Liver (tissue), 9 donors: ENCODE results near the gene FOXD1. TPM values are rescaled to one million over a fixed set of nuclear protein-coding genes. Genes with fewer than 3 reads are reported as not detected.

Source experiments
- DNase-seq: peaks from one replicate; pipeline ENCODE4 v3.0.0-alpha.2; 2017; ENCODE audit warnings: low spot score
- H3K27ac ChIP-seq, 2 donors: one replicate each; pipeline ENCODE4 v1.7.0; 2013; ENCODE audit warnings: inconsistent platforms in 2 of 2, low read length in 2 of 2, control low read depth in 1 of 2, low read depth in 1 of 2, mild to moderate bottlenecking in 1 of 2
- H3K27me3 ChIP-seq, 4 donors: one replicate each; pipeline versions ENCODE4 v1.6.1 to v1.7.0; 2013; ENCODE audit warnings: low read length in 3 of 4, inconsistent platforms in 1 of 4, mild to moderate bottlenecking in 1 of 4, moderate library complexity in 1 of 4; ENCODE audit not compliant: control insufficient read depth in 4 of 4, insufficient read depth in 4 of 4
- H3K36me3 ChIP-seq, 4 donors: one replicate each; pipeline versions ENCODE4 v1.6.1 to v1.7.0; 2013; ENCODE audit warnings: low read length in 3 of 4, mild to moderate bottlenecking in 3 of 4, low read depth in 1 of 4, moderate library complexity in 1 of 4; ENCODE audit not compliant: control insufficient read depth in 4 of 4, insufficient read depth in 3 of 4
- H3K4me1 ChIP-seq, 4 donors: one replicate each; pipeline versions ENCODE4 v1.6.1 to v1.7.0; 2013; ENCODE audit warnings: low read length in 3 of 4, mild to moderate bottlenecking in 3 of 4, moderate library complexity in 1 of 4; ENCODE audit not compliant: control insufficient read depth in 4 of 4, insufficient read depth in 4 of 4
- H3K4me3 ChIP-seq, 3 donors: one replicate each; pipeline versions ENCODE4 v1.6.1 to v1.7.0; 2013; ENCODE audit warnings: low read length in 3 of 3, control low read depth in 1 of 3, low read depth in 1 of 3, mild to moderate bottlenecking in 1 of 3
- H3K9ac ChIP-seq, 2 donors: one replicate each; pipeline ENCODE4 v1.7.0; 2013; ENCODE audit warnings: low read length in 2 of 2, mild to moderate bottlenecking in 2 of 2, moderate library complexity in 2 of 2, control low read depth in 1 of 2, low read depth in 1 of 2
- H3K9me3 ChIP-seq, 4 donors: one replicate each; pipeline versions ENCODE4 v1.6.1 to v1.7.0; 2013; ENCODE audit warnings: low read length in 3 of 4; ENCODE audit not compliant: control insufficient read depth in 4 of 4
- EGR1 ChIP-seq, 2 donors: IDR thresholded peaks; 2 replicates each; pipeline ENCODE4 v1.6.1; 2016 to 2018; ENCODE audit warnings: antibody characterized with exemption in 2 of 2, low read depth in 2 of 2
- FOXA1 ChIP-seq: IDR thresholded peaks from 2 replicates; pipeline ENCODE4 v1.6.1; 2016; ENCODE audit warnings: antibody characterized with exemption
- FOXA2 ChIP-seq: IDR thresholded peaks from 2 replicates; pipeline ENCODE4 v1.6.1; 2016; ENCODE audit warnings: antibody characterized with exemption
- GABPA ChIP-seq, 2 donors: IDR thresholded peaks in 1 of 2; conservative IDR thresholded peaks in 1 of 2; 2 replicates each; pipeline ENCODE4 v1.6.1; 2016; ENCODE audit warnings: antibody characterized with exemption in 2 of 2, mild to moderate bottlenecking in 1 of 2, moderate library complexity in 1 of 2
- HNF4A ChIP-seq, 2 donors: conservative IDR thresholded peaks; 2 replicates each; pipeline ENCODE4 v1.6.1; 2016; ENCODE audit warnings: antibody characterized with exemption in 2 of 2, mild to moderate bottlenecking in 2 of 2
- NR2F2 ChIP-seq: IDR thresholded peaks from 2 replicates; pipeline ENCODE4 v1.6.1; 2016; ENCODE audit warnings: antibody characterized with exemption
- RAD21 ChIP-seq, 2 donors: IDR thresholded peaks; 2 replicates each; pipeline ENCODE4 v1.6.1; 2016; ENCODE audit warnings: antibody characterized with exemption in 2 of 2, mild to moderate bottlenecking in 2 of 2
- REST ChIP-seq: IDR thresholded peaks from 2 replicates; pipeline ENCODE4 v1.6.1; 2016; ENCODE audit warnings: antibody characterized with exemption, mild to moderate bottlenecking
- RXRA ChIP-seq, 2 donors: IDR thresholded peaks; 2 replicates each; pipeline ENCODE4 v1.6.1; 2017 to 2018; ENCODE audit warnings: antibody characterized with exemption in 2 of 2, mild to moderate bottlenecking in 1 of 2
- TAF1 ChIP-seq: conservative IDR thresholded peaks from 2 replicates; pipeline ENCODE4 v1.6.1; 2016; ENCODE audit warnings: antibody characterized with exemption, mild to moderate bottlenecking
- YY1 ChIP-seq: IDR thresholded peaks from 2 replicates; pipeline ENCODE4 v1.6.1; 2016; ENCODE audit warnings: antibody characterized with exemption, mild to moderate bottlenecking
- WGBS: extraction: QIAGEN DNeasy Blood & Tissue Kit; methylation state at CpG from one replicate; pipeline ENCODE4 v1.1.7; 2013; 5-methylcytosine and 5-hydroxymethylcytosine counted together
- polyA plus RNA-seq, 2 donors: library from polyadenylated mRNA; stranded (reverse) in 1 of 2; unstranded in 1 of 2; fragments of 200-250 nt in 1 of 2; fragments of >200 nt in 1 of 2; fragmentation: Nextera tagmentation in 1 of 2; extraction: Ambion mirVana in 1 of 2; gene quantifications; one replicate each; pipeline versions ENCODE4 v1.2.1 to v1.2.3, GENCODE V29; 2013 to 2015
- total RNA-seq, 2 donors: library from RNA; depleted of rRNA; stranded (reverse); fragments of >200 nt; gene quantifications; one replicate each; pipeline ENCODE4 v1.2.3, GENCODE V29; 2014
- TF ChIP-seq, protein P1 (sequence below): IDR thresholded peaks from 2 replicates; pipeline ENCODE4 v1.6.1; 2016; ENCODE audit warnings: antibody characterized with exemption
- TF ChIP-seq, protein P2 (sequence below): IDR thresholded peaks from 2 replicates; pipeline ENCODE4 v1.6.1; 2016; ENCODE audit warnings: antibody characterized with exemption
- TF ChIP-seq, protein P3 (sequence below): IDR thresholded peaks from 2 replicates; pipeline ENCODE4 v1.6.1; 2016; ENCODE audit warnings: antibody characterized with exemption
- donor health status: healthy.
- donor health status: healthy.
- donor health status: healthy.
- donor health status: healthy.
- donor health status: healthy.

The FOXD1 gene
- total and polyA plus RNA-seq, 4 donors = not detected

DNA sequence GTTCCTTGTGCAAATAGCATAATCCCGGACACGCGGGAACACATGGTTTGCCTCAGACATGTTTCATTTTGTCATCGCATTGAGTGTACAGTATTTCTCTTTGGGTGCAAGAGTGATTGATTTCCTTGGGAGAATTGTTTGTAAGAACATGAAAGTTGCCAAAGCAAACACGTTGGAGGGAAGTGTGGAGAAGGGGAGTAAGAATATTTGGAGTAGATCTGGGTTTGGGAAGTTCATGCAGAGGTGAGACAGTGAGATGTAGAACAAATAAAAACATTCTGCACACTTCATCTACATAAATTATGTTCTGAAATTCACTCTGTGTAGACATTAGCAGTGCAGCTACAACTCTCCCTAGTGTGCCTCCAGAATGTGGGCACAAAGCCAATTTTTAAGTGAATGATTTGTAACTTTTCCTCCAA is 24.0 kb downstream of the FOXD1 start:
- no peak overlapping the region for H3K9ac ChIP-seq
- H3K27me3 ChIP-seq = peaks cover 3 to 14% (median 9%) of the 10 kb centered on the region in 4 donors
- 73% methylated on average over 5 of the region's 5 CpGs for WGBS
- TF ChIP-seq RXRA (IDR thresholded peaks at IDR 0.05) (no peak), YY1 (no peak), REST (no peak), TAF1 (no peak), FOXA1 (no peak), GABPA (IDR thresholded peaks at IDR 0.05 in 1 of 2, conservative IDR thresholded peaks at IDR 0.05 in 1 of 2) (no peak), HNF4A (conservative IDR thresholded peaks at IDR 0.05) (no peak)
- TF ChIP-seq, protein P1, sequence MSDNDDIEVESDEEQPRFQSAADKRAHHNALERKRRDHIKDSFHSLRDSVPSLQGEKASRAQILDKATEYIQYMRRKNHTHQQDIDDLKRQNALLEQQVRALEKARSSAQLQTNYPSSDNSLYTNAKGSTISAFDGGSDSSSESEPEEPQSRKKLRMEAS = no peak
- TF ChIP-seq, protein P2, sequence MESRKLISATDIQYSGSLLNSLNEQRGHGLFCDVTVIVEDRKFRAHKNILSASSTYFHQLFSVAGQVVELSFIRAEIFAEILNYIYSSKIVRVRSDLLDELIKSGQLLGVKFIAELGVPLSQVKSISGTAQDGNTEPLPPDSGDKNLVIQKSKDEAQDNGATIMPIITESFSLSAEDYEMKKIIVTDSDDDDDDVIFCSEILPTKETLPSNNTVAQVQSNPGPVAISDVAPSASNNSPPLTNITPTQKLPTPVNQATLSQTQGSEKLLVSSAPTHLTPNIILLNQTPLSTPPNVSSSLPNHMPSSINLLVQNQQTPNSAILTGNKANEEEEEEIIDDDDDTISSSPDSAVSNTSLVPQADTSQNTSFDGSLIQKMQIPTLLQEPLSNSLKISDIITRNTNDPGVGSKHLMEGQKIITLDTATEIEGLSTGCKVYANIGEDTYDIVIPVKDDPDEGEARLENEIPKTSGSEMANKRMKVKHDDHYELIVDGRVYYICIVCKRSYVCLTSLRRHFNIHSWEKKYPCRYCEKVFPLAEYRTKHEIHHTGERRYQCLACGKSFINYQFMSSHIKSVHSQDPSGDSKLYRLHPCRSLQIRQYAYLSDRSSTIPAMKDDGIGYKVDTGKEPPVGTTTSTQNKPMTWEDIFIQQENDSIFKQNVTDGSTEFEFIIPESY = no peak
- TF ChIP-seq, protein P3, sequence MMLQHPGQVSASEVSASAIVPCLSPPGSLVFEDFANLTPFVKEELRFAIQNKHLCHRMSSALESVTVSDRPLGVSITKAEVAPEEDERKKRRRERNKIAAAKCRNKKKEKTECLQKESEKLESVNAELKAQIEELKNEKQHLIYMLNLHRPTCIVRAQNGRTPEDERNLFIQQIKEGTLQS = no peak
- H3K4me3 ChIP-seq = no peak overlapping the region
- DNase-seq = no peak
- H3K4me1 ChIP-seq = peaks cover 5 to 9% (median 6%) of the 10 kb centered on the region in 4 donors
- no peak overlapping the region for H3K27ac ChIP-seq
- no peaks in the 10 kb centered on the region for H3K9me3 ChIP-seq
- H3K36me3 ChIP-seq = no peaks in the 10 kb centered on the region

DNA sequence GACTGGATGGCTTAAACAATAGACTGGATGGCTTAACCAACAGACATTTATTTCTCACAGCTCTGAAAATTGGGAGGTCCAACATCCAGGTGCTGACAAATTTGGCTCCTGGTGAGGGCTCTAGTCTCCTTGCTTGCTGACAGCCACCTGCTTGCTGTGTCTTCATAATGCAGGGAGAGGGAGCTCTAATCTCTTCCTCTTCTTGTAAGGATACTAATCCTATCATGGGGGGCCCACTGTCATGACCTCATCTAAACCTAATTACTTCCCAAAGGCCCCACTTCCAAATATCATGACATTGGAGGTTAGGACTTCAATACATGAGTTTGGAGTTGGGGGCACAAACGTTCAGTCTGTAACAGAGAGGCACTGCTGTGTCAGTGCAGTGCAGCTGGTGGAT is 26.4 kb downstream of the FOXD1 start:
- H3K9ac ChIP-seq = no peak overlapping the region
- H3K9me3 ChIP-seq = no peaks in the 10 kb centered on the region
- TF ChIP-seq NR2F2 (no peak), FOXA2 (no peak), RAD21 (IDR thresholded peaks at IDR 0.05) (no peak), EGR1 (IDR thresholded peaks at IDR 0.05; ENCODE audit: low read depth in 2 of 2) (no peak), GABPA (IDR thresholded peaks at IDR 0.05 in 1 of 2, conservative IDR thresholded peaks at IDR 0.05 in 1 of 2) (no peak), RXRA (IDR thresholded peaks at IDR 0.05) (no peak)
- TF ChIP-seq, protein P3 = no peak
- TF ChIP-seq, protein P2 = no peak
- no peak overlapping the region for H3K4me3 ChIP-seq
- 51% methylated on average over 1 of the region's 1 CpG for WGBS
- DNase-seq = no peak
- H3K36me3 ChIP-seq = no peaks in the 10 kb centered on the region
- H3K27me3 ChIP-seq = peaks cover 7 to 20% (median 14%) of the 10 kb centered on the region in 4 donors
- H3K4me1 ChIP-seq = peaks cover 5 to 14% (median 10%) of the 10 kb centered on the region in 4 donors
- H3K27ac ChIP-seq = no peak overlapping the region
